HG03575 (cell line): ENCODE results near the gene TMEM109.

Source experiments
- ATAC-seq: cut with Tn5 transposase; IDR thresholded peaks from one replicate; pipeline ENCODE4 v1.9.1; 2021; ENCODE audit not compliant: unreplicated experiment, insufficient number of reproducible peaks, low FRiP score; ENCODE audit errors: extremely low read depth

The TMEM109 gene

DNA sequence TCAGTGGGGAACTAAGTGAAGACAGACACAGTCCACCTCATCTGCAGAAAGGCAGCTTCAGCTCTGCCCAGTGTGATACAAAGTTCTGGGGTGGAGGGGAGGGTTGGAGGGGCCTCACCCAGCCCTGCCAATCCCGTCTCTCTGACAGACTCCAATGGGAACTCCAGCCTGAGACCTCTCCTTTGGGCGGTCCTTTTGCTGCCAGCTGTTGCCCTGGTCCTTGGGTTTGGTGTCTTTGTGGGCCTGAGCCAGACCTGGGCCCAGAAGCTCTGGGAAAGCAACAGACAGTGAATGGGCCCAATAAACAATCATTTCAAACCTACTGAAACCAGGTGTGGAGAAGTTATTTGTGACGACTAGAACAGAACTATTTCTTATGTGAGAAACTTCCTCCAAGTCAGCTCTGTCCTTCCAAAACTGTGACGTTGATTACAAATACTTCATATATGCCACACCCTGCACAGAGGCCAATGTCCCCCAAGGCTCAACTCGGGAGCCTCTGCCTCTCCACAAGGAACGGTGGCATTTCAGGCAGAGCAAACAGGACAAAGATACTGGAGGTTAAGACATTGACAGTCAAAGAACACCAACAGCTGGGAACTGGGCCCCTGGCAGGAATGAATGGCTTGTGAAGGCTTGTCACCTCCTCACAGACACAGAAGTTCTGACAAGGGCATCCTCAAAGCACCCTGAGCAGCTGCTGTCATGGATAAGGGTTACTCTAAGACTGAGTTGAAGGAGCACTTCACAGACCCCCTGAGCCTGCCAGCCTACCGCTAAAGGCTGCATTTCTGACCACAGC lies 38.4 kb upstream of the TMEM109 start:
- no peak for ATAC-seq

DNA sequence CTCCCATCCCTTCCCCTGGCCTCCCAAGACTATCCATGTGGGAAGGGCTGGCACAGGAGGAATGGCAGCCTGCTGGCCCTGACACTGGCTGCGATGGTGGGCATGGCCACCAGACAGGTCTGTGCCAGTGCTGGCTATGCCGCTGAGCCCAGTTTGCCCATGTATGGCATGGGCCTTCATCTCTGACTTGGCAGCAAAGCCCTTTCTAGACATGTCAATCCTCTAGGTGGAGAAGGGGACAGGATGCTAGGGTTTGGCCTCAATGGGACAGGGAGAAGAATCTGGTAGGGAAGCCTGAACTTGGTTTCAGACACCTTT lies 37.8 kb upstream of the TMEM109 start:
- no peak for ATAC-seq

DNA sequence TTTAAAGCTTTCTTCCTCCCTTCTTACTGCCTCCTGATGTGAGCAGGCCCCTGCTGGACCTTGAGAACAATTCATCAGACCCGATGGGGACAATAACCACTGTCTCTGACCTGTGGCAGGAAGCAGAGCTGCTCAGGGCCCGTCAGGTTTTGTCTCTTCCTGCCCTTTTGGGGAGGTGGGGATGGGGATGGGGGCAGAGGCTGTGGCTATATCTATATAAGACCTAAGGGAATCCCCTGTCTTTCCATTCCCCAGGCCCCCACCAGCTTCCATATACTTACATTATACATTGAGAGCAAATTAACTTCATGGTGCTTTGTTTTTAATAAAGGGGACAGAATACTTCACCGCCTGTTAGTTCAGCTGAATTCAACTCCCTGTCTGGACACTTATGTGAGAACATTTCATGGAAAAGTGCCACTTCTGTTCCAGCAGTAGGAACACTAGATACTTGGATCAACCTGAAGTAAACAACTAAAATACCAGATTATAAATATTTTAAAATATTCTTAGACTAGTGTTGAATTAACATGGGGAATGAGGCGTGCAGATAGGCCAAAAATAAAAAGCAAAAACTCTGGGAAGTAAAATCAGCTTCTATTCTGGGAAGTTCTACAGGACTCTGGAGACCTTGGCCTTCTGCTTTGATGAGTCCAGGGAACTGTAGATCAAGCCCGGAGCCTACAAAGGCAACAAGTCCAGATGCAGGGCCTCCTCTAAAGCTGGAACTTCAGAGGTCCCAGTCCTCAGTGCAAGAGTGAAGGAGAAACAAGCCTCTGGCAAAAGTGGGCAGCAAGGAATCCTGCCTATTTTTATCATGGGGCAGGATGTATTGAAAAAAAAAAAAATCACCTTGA lies 35.5 kb upstream of the TMEM109 start:
- ATAC-seq = no peak

DNA sequence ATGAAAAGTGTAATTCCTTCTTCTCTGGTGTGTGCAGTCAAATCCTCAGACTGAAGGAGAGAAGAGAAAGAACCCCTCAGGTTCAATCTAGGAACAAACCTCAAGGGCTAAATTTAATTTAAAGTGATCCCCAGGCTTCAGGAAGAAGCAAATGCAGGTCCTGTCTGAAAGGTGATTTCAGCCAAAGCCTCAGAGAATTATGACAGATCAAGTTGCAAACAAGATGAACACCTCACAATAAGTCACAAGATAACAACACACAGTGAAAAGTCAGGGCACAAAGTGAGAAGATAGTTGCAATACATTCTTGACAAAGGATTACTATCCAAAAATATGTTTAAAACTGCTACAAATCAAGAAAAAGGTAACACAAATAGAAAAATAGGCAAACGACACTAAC lies 34.9 kb upstream of the TMEM109 start:
- ATAC-seq = no peak

DNA sequence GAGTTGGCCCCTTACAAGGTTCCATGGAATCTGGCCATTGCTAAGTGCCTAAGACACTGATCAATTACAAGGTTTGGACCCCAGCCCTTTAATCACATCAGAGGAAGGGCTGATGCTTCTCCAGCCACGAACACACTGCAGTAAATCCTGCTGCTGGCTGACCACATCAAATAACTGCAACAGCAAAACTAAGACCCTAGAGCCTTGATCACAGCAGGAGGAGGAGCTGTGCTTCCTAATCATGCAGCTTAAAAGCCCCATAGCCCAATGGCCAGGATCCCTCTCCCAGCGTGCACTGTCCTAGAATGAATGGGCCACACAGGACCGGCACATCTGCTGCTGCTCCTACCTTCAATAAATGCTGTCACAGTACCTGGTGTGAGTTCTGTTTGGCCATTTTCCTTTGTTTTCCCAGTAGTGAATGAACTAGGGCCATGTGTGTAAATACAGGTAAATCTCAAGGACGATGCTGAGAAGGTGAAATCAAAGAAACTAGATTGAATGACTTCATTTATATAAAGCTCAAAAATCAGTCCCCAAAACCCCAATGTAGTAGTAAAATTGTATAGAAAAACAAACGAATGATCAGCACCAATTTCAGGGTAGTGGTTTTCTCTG lies 33.9 kb upstream of the TMEM109 start:
- no peak for ATAC-seq

DNA sequence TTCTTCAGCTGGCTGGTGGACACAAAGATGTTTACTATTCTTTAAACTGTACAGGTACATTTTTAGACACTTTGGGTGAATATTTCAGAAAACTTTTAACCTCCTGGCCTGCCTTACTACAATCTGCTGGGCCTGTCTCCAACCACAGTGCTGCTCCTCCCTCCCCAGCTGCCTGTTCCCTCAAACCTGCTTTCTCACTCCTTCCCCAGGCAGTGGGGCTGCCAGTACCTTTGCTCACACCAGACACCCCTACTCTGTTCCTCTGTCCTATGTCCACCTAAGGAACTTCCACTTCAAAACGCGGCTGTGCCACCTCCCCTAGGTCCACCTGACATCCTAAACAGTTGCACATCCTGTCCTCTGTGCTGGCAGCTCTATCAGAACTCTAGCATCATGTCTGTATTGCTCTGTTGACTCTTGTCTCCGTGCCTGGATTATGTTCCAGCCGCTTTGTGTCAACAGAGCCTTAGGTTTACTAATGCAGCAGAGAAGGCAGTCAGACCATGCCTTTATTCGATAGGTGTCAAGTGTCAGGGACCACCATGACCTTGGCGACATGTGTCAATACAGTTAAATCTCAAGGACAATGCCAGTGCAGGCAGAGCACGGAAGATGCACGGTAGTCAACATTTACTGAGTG lies 33.2 kb upstream of the TMEM109 start:
- ATAC-seq = no peak

DNA sequence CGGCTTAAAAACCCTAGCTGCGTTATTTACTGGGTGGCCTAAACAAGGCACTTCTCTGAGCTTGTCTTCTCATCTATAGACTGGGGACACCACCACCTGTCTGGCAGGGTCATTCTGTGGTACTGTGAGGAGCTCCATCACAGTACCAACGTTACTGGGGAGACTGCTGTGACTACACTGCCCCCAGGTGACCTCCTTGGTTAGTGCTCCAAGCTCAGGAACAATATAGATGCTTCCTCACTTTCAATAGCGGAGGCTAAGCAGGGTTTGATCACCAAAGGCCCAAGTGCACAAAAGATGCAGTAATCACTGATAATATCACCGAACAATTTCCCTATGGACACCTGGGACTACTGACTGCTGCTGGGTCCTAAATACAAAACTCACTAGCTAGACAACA lies 26.4 kb upstream of the TMEM109 start:
- no peak for ATAC-seq

DNA sequence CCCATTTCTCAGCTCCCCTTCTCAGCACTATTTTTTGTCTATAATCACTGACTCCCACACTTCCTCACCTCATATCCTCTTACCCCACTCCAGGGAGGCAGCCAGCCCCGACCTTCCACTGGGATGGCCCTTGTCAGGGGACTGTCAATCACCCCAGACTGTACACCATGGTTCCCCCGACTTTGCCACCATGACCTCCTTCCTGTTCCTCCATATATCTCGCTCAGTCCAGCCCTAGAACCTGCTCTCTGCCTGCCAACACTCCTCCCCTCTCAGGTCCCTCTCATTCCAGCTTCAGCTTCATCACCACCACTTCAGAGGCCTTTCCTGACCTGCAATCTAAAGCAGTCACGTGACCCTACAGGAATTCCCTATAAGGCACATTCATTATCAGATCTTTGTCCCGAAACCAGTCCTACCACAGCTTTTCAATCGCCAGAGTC lies 24.1 kb upstream of the TMEM109 start:
- no peak for ATAC-seq

DNA sequence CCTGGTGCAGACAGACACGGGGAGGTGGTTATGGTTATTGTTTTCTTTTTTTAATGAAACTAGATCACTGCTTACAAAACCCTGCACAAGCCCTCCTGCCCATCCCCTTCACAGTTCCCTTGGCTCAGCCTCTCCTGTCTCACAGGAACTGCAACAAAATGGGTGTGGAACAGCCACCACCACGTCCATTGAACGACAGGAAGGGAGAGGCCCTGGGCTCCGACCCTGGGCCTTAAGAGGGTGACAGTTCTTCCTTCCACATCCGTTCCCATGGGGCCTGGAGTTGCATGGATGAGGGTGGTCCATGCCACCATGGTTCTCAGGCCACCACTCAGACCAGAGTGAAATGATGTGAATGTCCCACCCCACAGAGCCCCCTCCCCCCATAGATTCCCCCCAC lies 23.3 kb upstream of the TMEM109 start:
- no peak for ATAC-seq

DNA sequence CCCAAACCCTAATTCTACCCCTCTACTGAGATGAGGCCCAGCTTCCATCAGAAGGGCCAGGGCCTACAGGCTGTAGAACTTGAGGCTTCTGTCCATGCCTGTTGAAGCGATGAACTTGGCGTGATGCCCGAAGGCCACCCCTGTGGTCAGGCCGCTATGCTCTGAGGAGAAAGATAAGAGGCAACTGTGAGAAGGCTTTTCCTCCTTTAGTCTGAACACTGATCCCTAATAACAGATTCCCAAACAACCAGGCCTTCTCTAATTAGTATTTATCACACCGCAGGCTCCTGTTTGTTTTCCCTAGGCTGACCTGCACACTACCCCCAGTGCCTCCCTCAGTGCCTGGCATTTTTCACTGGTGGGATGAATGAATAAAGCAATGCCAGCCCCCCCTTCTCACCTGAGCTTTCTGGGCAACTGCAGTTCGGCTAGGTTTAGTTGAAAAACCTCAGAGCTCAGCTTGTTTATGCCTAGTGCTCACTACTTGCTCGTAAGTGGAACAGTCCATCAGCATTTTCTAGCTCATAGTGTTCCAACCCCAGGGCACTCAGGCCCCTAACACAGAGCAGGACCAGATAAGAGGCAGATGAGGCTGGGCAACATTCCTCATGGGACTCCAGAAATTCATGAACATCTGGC lies 22.7 kb upstream of the TMEM109 start:
- no peak for ATAC-seq

DNA sequence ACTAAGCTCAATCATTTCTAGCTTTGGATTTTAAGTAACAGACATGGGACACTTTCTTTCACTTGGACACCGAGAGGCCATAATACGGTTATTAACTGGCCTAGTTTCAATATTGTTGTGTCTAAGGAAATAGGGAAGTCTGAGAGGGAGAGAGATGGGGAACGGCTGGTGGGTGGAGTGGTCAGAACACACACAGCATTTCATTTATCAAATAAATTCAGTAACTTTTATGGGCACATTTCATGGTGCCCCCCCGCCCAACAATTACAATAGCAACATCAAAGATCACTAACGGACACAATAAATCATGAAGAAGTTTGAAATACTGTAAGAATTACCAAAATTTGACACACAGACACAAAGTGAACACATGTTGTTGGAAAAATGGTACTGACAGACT lies 18.3 kb upstream of the TMEM109 start:
- ATAC-seq = no peak

DNA sequence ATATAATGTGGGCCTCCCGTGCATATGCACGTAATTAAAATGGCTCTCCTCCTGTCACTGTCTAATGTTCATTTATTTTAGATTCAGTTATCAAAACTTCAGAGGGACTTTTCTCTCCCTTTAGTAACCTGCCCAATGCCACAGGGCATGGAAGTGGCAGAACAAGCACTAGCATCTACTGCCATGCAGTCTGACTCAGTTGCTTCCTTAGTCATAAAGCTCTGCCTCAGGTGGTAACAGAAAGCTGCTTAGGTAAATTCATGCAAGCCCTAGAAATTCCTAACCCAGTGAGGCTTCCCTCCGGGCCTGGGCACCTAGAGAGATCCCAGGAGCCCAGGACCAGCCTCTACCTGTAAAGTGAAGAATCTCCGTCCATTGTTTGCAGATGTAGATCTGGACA lies 16.5 kb upstream of the TMEM109 start:
- no peak for ATAC-seq

DNA sequence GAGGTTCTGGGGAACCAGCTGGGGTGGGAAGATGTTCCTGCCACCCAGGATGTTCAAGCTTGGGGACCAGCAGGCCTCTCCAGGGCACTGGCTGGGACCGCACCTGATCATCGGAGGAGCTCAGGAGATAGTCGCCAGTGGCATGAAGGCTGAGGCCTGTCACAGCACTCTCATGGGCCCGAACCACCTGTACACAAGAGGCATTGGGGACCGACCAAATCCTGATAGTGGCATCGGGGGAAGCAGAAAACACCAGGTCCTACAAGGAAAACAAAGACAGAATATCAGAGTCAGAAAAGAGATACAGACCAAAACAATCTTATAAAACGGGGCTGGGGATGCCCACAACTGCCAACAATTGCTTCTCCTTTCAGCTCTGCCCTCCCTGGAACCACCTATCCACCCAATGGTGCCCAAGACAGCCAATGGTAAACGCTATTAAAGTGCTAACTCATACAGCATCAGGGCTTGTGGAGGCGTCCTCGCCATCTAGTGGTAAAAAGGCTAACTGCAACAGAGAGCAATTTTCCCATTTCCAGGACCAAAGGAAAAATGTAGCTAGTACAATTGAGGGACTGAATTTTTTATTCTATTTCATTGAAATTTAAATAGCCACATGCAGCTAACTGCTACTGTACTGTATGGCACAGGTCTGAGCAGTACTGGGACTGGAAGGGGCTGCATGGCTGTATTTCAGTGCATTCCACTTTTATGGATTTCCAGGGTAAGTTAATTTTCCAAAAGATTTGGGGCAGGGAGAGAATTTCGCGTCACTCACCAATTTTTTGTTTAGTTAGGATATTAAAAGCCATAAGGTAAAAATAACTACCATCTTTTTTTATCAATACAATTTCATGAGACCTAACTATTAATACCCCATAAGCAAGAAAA lies 14.7 kb upstream of the TMEM109 start:
- ATAC-seq = no peak

DNA sequence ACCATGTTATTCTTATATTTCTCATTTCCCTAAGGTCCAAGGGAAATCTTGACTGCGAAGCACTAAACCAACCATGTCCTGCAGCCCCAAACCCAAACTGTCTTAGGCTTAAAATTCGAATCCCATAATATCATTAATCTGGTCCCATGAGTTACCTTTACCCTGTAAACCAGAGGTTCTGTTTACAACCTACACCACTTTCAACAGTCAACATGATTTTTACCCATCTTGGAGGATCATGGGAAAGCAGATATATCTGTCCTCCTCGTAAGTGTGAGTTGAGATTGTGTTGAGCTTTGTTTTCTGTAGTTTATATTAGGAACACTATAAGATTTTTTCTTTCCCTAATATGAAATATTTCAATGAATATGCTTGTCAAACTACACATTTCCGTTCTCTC lies 14.0 kb upstream of the TMEM109 start:
- no peak for ATAC-seq

DNA sequence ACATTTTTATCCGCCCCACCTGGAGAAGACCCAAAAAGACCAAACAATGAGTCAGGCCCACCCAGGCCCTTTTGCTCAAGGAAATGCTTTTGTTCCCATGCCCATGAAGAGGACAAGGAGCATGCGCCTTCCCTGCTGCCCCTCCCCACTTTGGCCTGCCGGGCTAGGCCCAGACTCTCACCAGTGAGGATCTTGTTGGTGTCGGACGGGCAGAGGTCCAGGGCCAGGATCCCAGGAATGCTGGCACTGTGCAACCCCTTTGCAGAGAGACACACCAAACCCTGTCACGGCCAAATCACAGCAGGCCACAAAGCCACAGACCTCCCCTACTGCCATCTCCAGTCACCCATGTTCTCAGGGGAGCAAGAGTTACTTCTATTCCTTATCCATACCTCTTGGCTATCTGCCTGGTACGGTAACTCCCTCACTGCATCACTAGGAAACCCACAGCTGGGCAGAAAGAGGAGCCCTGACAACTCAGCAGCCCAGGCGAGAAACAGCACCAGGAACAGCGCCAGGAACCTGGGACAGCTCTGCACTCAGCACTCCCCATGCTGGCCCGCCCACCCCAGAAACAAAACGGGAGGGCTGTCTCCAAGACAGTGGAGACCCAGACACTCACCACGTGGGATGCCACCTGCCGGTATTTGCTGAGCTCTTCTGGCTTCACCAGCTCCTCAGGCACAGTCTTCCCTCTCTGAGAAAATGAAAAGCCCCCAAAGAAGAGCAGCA lies 13.1 kb upstream of the TMEM109 start:
- no peak for ATAC-seq

DNA sequence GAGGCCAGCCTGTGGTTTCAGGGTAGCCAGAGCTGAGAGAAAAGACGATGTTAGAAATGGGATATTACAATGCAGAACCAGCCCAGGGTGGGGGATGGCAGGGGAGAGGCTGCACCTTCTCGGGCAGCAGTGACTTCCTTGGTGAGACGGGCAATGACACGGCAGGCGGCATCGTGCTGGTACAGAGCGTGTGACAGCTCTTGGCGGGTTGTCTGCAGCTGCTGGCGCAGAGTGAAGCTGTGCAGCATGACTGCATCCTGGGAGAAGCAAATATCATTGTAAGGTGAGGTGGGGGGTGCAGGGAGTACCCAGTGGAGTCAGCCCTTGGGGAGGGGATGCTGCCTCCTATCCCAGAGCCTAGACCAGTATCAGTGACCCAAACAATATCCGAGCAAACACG lies 11.3 kb upstream of the TMEM109 start:
- ATAC-seq = no peak

DNA sequence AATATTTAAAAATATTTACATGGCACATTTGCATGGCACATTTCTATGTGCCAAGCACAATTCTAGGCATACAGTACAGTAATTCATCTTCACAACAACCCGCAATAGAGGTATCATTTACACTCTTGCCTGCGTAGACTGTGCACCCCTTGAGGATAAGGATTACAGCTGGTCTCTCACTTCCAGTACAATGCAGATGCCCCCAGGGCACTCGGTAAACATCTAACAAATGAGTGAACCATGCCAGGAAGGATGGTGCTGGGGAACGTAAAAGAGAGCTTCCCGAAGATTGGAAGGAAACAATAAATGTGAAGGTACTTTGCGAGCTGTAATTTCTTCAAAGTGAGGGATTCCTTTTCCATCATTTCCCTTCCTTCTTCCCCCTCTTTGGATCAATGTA lies 8.9 kb upstream of the TMEM109 start:
- ATAC-seq = no peak
